Measurements from ENCODE around the gene GNA14. TPM values are rescaled to one million over a fixed set of nuclear protein-coding genes. Genes with fewer than 3 reads are reported as not detected.
"Not testable (repeated sequence)": the region's sequence is repeated elsewhere in the genome, so short reads cannot be mapped to it uniquely, and the experiment has no call there.

Gene GNA14
- total RNA-seq, 8 experiments from 2014 or later: 0.16 to 0.79 (median 0.46) TPM; not detected in 1

- H3K4me3 ChIP-seq: no peak overlapping the region
- H3K27ac ChIP-seq: no peak overlapping the region
- H3K4me1 ChIP-seq (replicated peaks in 1 of 2): no peaks in the 10 kb centered on the region
- ATAC-seq (replicated peaks in 6 of 8): no peak
- in situ Hi-C loops (cut with MboI; ENCODE audit: low pct_unique_long_range_greater_than_20kb in 2 of 9, low sequenced_read_pairs in 9 of 9, unreplicated experiment in 9 of 9): no loop called here
These were observed 229.9 kb downstream of the GNA14 start for GRCh38 chr9:77418226-77418625.

GRCh38 chr9:77417566-77417965, 230.6 kb downstream of the GNA14 start:
- Histone ChIP-seq H3K4me3 (no peak overlapping the region), H3K4me1 (replicated peaks in 1 of 2) (no peaks in the 10 kb centered on the region), H3K27ac (no peak overlapping the region)
- peak in 4 of 8 experiments; percentile 19 to 79 (median 76) for ATAC-seq (replicated peaks in 6 of 8)
- 5 to 100% (median 80%) methylated on average over 1 to 5 of the region's 5 CpGs for whole genome bisulfite sequencing, 10 experiments
- in situ Hi-C loops (cut with MboI; ENCODE audit: low pct_unique_long_range_greater_than_20kb in 2 of 9, low sequenced_read_pairs in 9 of 9, unreplicated experiment in 9 of 9): no loop called here

GRCh38 chr9:77408521-77408920, 239.6 kb downstream of the GNA14 start:
- H3K4me1 ChIP-seq (replicated peaks in 1 of 2); H3K4me3 ChIP-seq; ATAC-seq (replicated peaks in 6 of 8); in situ Hi-C loops (cut with MboI; ENCODE audit: low pct_unique_long_range_greater_than_20kb in 2 of 9, low sequenced_read_pairs in 9 of 9, unreplicated experiment in 9 of 9); H3K27ac ChIP-seq: not testable (repeated sequence)
- 87 to 100% (median 100%) methylated on average over 1 to 3 of the region's 9 CpGs; no CpG with 5 or more reads in 7 of the 10 experiments for WGBS, 10 experiments

- no peak overlapping the region for H3K4me3 ChIP-seq
- ATAC-seq (replicated peaks in 6 of 8): no peak
- WGBS, 10 experiments: 20 to 100% (median 85%) methylated on average over 1 to 4 of the region's 4 CpGs; no CpG with 5 or more reads in 1 of the 10 experiments
- in situ Hi-C loops (cut with MboI; ENCODE audit: low pct_unique_long_range_greater_than_20kb in 2 of 9, low sequenced_read_pairs in 9 of 9, unreplicated experiment in 9 of 9): no loop called here
- no peaks in the 10 kb centered on the region for H3K4me1 ChIP-seq (replicated peaks in 1 of 2)
- no peak overlapping the region for H3K27ac ChIP-seq
These were observed 244.9 kb downstream of the GNA14 start for GRCh38 chr9:77403239-77403638.

GRCh38 chr9:77402286-77402685, 245.8 kb downstream of the GNA14 start:
- in situ Hi-C loops (cut with MboI; ENCODE audit: low pct_unique_long_range_greater_than_20kb in 2 of 9, low sequenced_read_pairs in 9 of 9, unreplicated experiment in 9 of 9): no loop called here
- Histone ChIP-seq H3K4me3 (no peak overlapping the region), H3K4me1 (replicated peaks in 1 of 2) (no peaks in the 10 kb centered on the region), H3K27ac (no peak overlapping the region)
- no peak for ATAC-seq (replicated peaks in 6 of 8)
- WGBS, 10 experiments: 38 to 98% (median 90%) methylated on average over 2 of the region's 2 CpGs

- ATAC-seq (replicated peaks in 6 of 8): no peak
- 75 to 100% (median 99%) methylated on average over 1 of the region's 1 CpG for WGBS, 10 experiments
- Histone ChIP-seq H3K4me1 (replicated peaks in 1 of 2) (no peaks in the 10 kb centered on the region), H3K4me3 (no peak overlapping the region), H3K27ac (no peak overlapping the region)
- in situ Hi-C loops (cut with MboI; ENCODE audit: low pct_unique_long_range_greater_than_20kb in 2 of 9, low sequenced_read_pairs in 9 of 9, unreplicated experiment in 9 of 9): no loop called here
These were observed 248.2 kb downstream of the GNA14 start for GRCh38 chr9:77399964-77400363.

- H3K4me3 ChIP-seq; in situ Hi-C loops (cut with MboI; ENCODE audit: low pct_unique_long_range_greater_than_20kb in 2 of 9, low sequenced_read_pairs in 9 of 9, unreplicated experiment in 9 of 9); ATAC-seq (replicated peaks in 6 of 8); H3K27ac ChIP-seq; H3K4me1 ChIP-seq (replicated peaks in 1 of 2): not testable (repeated sequence)
- WGBS, 10 experiments: 70 to 100% (median 94%) methylated on average over 2 to 8 of the region's 9 CpGs
These were observed 249.5 kb downstream of the GNA14 start for GRCh38 chr9:77398581-77398980.

- H3K4me3 ChIP-seq: no peak overlapping the region
- in situ Hi-C loops (cut with MboI; ENCODE audit: low pct_unique_long_range_greater_than_20kb in 2 of 9, low sequenced_read_pairs in 9 of 9, unreplicated experiment in 9 of 9): no loop called here
- no peak for ATAC-seq (replicated peaks in 6 of 8)
- no peaks in the 10 kb centered on the region for H3K4me1 ChIP-seq (replicated peaks in 1 of 2)
- H3K27ac ChIP-seq: no peak overlapping the region
- 70 to 100% (median 93%) methylated on average over 1 to 7 of the region's 7 CpGs; no CpG with 5 or more reads in 1 of the 10 experiments for WGBS, 10 experiments
These were observed 255.8 kb downstream of the GNA14 start for GRCh38 chr9:77392328-77392727.

- in situ Hi-C loops (cut with MboI; ENCODE audit: low pct_unique_long_range_greater_than_20kb in 2 of 9, low sequenced_read_pairs in 9 of 9, unreplicated experiment in 9 of 9): no loop called here
- Histone ChIP-seq H3K4me1 (replicated peaks in 1 of 2) (no peaks in the 10 kb centered on the region), H3K27ac (no peak overlapping the region), H3K4me3 (no peak overlapping the region)
- WGBS, 10 experiments: 100% methylated on average over 1 to 3 of the region's 3 CpGs; no CpG with 5 or more reads in 4 of the 10 experiments
- ATAC-seq (replicated peaks in 6 of 8): no peak
These were observed 256.3 kb downstream of the GNA14 start for GRCh38 chr9:77391834-77392233.

GRCh38 chr9:77386187-77386586, 261.9 kb downstream of the GNA14 start:
- WGBS, 10 experiments: 0 to 86% (median 33%) methylated on average over 1 of the region's 1 CpG; no CpG with 5 or more reads in 1 of the 10 experiments
- in situ Hi-C loops (cut with MboI; ENCODE audit: low pct_unique_long_range_greater_than_20kb in 2 of 9, low sequenced_read_pairs in 9 of 9, unreplicated experiment in 9 of 9): no loop called here
- no peak for ATAC-seq (replicated peaks in 6 of 8)
- no peaks in the 10 kb centered on the region for H3K4me1 ChIP-seq (replicated peaks in 1 of 2)
- H3K27ac ChIP-seq: no peak overlapping the region
- H3K4me3 ChIP-seq: no peak overlapping the region

- Histone ChIP-seq H3K27ac (no peak overlapping the region), H3K4me1 (replicated peaks in 1 of 2) (no peaks in the 10 kb centered on the region), H3K4me3 (no peak overlapping the region)
- peak in 3 of 8 experiments; percentile 50 to 66 (median 56) for ATAC-seq (replicated peaks in 6 of 8)
- in situ Hi-C loops (cut with MboI; ENCODE audit: low pct_unique_long_range_greater_than_20kb in 2 of 9, low sequenced_read_pairs in 9 of 9, unreplicated experiment in 9 of 9): no loop called here
These were observed 263.7 kb downstream of the GNA14 start for GRCh38 chr9:77384406-77384805.

GRCh38 chr9:77375956-77376532, 272.1 kb downstream of the GNA14 start:
- no peak overlapping the region for H3K27ac ChIP-seq
- H3K4me1 ChIP-seq (replicated peaks in 1 of 2): no peaks in the 10 kb centered on the region
- in situ Hi-C loops (cut with MboI; ENCODE audit: low pct_unique_long_range_greater_than_20kb in 2 of 9, low sequenced_read_pairs in 9 of 9, unreplicated experiment in 9 of 9): no loop called here
- ATAC-seq (replicated peaks in 6 of 8): peak in 2 of 8 experiments; percentile 42 to 43
- WGBS, 10 experiments: 89 to 100% (median 100%) methylated on average over 1 to 5 of the region's 6 CpGs; no CpG with 5 or more reads in 1 of the 10 experiments
- no peak overlapping the region for H3K4me3 ChIP-seq

- Histone ChIP-seq H3K4me3 (no peak overlapping the region), H3K4me1 (replicated peaks in 1 of 2) (no peaks in the 10 kb centered on the region), H3K27ac (no peak overlapping the region)
- 64 to 100% (median 96%) methylated on average over 1 to 3 of the region's 3 CpGs for WGBS, 10 experiments
- in situ Hi-C loops (cut with MboI; ENCODE audit: low pct_unique_long_range_greater_than_20kb in 2 of 9, low sequenced_read_pairs in 9 of 9, unreplicated experiment in 9 of 9): no loop called here
- ATAC-seq (replicated peaks in 6 of 8): peak in 1 of 8 experiments; percentile 35
These were observed 273.9 kb downstream of the GNA14 start for GRCh38 chr9:77374266-77374665.

Data from motor neuron (in vitro differentiated cells).